ENCODE data around the gene SCLT1. TPM values are rescaled to one million over a fixed set of nuclear protein-coding genes. Genes with fewer than 3 reads are reported as not detected.
"Not testable (repeated sequence)": the region's sequence is repeated elsewhere in the genome, so short reads cannot be mapped to it uniquely, and the experiment has no call there.

Gene SCLT1
- total RNA-seq, result 6.7 and 7.0 TPM in 2 replicates

DNA sequence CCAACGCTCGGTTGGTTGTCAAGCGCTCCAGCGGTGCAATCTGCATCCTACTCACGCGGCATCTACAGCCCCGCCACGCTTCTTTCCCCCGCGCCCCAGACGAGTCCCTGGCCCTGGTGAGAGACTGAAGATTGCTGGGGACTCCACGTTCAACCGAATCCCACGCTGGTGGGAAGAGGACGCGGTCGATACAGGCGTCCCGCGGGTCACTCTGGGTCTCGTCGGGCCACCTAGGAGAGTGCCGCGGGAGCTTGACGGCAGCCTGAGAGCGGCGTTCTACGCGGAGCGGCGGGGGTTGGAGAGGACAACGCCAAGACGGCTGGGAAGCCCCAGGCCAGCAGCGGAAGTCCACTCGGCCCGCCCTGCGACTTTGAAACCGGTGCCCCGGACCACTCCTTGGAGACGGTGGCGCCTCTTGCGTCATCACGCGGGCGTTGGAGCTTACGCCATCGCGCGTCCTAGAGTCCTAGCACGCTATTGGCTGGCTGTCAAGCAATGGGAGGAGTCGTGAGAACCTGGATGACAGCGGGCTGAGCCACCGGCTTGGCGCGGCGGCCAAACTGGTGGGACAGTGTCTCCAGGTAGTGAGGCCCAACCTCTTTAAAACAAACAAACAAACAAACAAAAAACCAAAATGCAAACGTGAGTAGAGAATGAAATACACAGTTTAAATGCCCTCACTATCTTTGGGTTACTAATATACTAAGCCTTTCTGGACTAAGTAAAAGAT lies at the start of gene SCLT1:
Gene SCLT1 (minus strand): TSS at position 349 of the 730 bp plus-strand sequence. CDS start 436 bp downstream, outside the sequence.
- peak; percentile 95 to 99 for DNase-seq (ENCODE audit: low read depth in 2 of 2)

- DNase-seq (ENCODE audit: low read depth in 2 of 2), result peak in 1 of 2 donors; percentile 47
Observed at GRCh38 chr4:129140521-129140920, 47.2 kb upstream of the SCLT1 start.

GRCh38 chr4:129138810-129139496 lies 45.6 kb upstream of the SCLT1 start:
- DNase-seq (ENCODE audit: low read depth in 2 of 2), result no peak

DNA sequence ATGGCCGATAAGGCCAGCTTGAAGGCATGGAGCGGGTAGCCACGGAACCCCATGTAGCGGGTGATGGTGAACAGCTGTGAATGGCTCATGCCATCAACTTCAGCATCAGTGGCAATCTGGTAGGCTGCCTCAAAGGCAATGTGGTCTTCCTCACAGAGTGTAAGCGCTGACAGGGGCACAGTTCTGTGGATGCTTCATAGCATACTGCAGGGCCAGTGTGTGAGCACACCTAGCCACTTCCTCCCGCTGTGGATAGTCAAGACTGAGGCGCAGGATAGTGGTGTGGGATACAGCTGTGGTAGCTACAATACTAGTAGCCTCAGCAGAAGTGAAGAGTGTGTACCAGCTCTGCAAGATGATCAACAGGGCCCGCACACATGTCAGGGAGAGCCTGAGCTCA lies 43.1 kb upstream of the SCLT1 start:
- DNase-seq (ENCODE audit: low read depth in 2 of 2), result no peak

GRCh38 chr4:129131343-129131742 lies 38.0 kb upstream of the SCLT1 start:
- no peak for DNase-seq (ENCODE audit: low read depth in 2 of 2)

GRCh38 chr4:129129143-129129542 lies 35.8 kb upstream of the SCLT1 start:
- DNase-seq (ENCODE audit: low read depth in 2 of 2), result no peak

GRCh38 chr4:129126614-129127013 lies 33.3 kb upstream of the SCLT1 start:
- DNase-seq (ENCODE audit: low read depth in 2 of 2), result not testable (repeated sequence)

DNA sequence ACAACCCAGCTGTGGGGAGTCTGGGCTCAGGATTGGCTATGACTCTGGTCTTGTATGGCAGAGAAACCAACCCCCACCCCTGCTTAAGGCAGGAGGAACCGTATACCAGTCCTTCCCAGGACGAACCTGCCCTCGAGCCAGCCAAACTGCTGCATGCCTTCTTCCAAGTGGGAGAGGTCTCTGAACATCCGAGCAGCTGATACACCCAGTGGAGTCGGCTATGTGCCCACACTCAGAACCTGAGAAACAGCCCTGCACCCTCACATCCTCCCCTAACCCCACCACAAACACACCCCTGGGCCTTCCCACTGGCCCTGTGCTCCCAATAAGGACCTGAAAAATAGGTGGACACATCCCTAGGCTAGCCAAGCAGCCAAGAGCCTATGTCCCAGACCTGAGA lies 24.4 kb upstream of the SCLT1 start:
- no peak for DNase-seq (ENCODE audit: low read depth in 2 of 2)

DNA sequence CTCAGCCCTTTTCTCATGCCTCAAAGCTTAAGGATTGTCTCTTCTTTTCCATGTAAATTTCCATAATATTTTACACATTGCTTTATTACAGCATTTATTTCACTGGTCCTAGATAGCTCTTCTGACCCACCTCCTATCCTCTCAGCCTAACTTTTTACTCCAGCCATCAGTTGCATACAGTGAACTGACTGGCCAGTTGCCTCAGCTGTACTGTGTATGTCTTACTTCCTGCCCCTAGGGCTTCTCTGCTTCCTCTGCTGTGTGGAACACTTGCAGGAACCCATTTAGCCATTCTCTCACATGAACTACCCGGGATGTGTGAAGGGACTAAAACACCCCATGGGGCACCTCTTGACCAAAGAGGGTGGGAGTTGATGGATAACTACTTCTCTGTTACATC lies 20.6 kb upstream of the SCLT1 start:
- no peak for DNase-seq (ENCODE audit: low read depth in 2 of 2)

DNA sequence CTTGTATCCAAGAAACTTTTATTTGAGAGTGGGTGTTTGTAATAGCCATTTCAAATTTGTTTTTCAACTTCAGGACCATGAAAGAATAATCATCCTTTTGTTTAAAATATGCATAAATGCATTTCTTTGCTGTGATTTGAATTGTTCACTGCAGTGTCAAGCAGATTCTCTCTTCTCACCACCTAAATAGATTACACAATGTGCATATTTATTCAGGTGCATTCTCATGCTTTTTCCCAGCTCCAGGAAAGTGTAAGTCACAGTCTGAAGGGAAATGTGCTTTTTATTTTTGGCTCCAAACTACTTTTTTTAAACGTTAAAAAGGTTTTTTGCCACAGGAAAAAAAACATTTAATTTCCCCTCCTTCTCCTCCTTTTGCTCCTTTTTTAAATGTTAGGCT lies 20.1 kb upstream of the SCLT1 start:
- DNase-seq (ENCODE audit: low read depth in 2 of 2), result peak in 1 of 2 donors; percentile 27

- DNase-seq (ENCODE audit: low read depth in 2 of 2), result no peak
Observed at GRCh38 chr4:129111919-129112318, 18.6 kb upstream of the SCLT1 start.

GRCh38 chr4:129110931-129111330 lies 17.6 kb upstream of the SCLT1 start:
- no peak for DNase-seq (ENCODE audit: low read depth in 2 of 2)

DNA sequence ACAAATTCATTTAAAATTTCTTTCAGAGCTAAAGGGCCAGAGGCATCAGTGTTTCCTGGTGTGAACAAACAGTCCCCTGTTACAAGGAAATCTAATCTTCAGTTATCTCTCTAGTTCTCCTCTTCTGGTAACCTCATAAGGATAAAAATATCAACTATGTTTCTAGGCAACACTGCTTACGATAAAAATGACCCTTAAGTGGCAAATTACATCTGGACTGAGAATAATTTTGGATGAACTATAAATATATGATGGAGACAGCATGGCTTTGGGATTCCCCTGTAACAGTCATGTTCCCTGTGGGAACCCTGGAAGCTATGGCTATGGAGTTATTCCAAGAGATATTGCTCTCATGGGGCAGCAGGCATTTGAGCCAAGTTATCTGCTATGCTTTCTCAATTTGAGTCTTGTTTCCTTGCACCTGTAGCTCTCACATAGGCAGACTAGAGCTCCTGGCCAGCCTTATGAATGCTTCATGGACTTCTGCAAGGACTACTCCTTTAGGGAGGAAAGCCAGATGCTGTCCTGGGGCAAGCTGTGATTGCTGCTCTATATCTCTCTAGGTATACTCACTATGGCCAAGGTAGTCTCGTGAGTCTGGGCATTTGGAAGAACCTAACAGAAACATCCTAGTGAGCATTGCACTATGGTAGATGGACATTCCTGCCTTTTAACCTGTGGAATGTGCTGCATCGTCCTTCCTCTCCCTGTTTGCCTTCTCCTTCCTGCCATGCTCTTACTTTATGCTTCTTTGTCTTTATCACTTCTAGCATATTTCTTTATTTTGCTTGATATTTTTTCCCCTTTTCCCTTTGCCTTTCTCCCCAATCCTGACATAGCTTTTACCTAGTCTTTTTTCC lies 16.9 kb upstream of the SCLT1 start:
- no peak for DNase-seq (ENCODE audit: low read depth in 2 of 2)

DNA sequence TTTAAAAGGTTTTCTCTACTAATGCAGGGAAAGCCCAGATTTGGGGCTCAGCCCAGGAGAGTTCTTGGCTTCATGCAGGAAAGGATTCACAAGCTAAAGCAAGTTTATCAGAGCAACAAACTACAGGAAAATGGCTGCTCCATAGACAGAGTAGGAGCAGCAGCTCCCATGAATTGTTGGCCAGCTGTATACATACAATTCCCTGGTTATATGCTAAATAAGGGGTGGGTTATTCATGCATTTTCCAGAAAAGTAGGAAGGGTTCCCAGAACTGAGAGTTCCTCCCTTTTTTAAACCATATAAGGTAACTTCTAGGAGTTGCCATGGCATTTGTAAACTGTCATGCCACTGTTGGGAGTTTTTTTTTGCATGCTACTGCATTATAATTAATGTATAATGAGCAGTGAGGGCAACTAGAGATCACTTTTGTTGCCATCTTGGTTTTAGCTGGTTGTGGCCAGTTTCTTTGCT lies 5.2 kb upstream of the SCLT1 start:
- DNase-seq (ENCODE audit: low read depth in 2 of 2), result no peak

- DNase-seq (ENCODE audit: low read depth in 2 of 2), result peak; percentile 62 to 78
Observed at GRCh38 chr4:129095811-129096454, 2.6 kb upstream of the SCLT1 start, which contains the start of gene C4orf33. TSS of gene C4orf33 (plus strand) at chr4:129096152. CDS start at chr4:129102611, 6,459 bp downstream.

DNA sequence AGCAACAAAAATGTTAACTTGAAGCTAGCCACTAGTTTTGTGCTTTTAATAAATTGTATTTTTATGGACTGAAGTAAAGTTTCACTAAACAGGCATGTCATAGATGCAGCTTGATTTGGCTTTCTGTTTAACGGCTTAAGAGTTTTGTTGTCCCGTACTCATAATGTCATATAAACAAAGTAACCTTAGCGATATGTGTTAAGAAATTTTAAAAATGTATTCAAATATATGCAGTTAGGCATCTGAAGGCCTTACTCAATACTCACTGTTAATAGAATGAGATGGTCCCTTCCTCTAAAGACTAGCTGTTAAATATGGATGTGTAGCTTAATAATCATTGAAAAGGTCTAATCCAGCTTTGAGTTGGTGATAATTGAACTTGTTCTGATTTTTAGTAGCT lies 1.0 kb upstream of the SCLT1 start:
- DNase-seq (ENCODE audit: low read depth in 2 of 2), result no peak

DNA sequence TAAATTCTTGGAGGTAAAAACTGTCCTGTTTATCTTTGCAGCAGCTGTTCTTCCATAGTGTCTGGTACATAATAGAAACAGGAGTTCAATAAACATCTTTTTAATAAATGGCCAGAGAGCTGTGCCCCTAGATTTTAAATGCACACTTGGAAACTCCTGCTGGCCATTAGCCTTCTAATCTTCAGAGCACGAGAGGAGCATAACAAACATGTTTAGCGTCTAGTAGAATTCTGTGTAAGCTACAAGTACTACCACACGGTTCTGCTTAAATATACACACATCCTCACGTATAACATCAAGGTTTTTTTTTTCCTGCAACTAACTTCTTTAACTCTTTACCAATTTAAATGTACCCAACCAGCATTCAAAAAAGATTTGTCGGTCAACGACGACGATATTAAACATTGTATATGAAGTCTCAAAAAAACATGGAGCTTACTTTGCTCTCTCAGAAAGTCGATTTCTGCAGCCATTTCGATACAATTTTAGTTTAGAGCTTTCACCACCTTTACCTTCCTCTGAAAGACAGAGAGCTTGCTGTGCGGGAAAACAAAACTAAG lies 628 bp downstream of the SCLT1 start:
- peak; percentile 13 to 21 for DNase-seq (ENCODE audit: low read depth in 2 of 2)

- DNase-seq (ENCODE audit: low read depth in 2 of 2), result no peak
Observed at GRCh38 chr4:129087516-129087915, 5.8 kb downstream of the SCLT1 start.

DNA sequence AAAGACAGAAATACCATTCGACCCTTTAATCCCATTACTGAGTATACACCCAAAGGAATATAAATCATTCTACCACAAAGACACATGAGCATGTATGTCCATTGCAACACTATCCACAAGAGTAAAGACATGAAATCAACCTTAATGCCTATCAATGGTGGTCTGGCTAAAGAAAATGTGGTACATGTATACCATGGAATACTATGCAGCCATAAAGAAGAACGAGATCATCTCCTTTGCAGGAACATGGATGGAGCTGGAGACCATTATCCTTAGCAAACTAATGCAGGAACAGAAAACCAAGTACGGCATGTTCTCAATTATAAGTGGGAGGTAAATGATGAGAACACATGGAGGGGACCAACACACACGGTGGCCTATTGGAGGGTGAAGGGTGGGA lies 7.9 kb downstream of the SCLT1 start:
- DNase-seq (ENCODE audit: low read depth in 2 of 2), result no peak

- DNase-seq (ENCODE audit: low read depth in 2 of 2), result no peak
Observed at GRCh38 chr4:129082302-129082701, 11.0 kb downstream of the SCLT1 start.

DNA sequence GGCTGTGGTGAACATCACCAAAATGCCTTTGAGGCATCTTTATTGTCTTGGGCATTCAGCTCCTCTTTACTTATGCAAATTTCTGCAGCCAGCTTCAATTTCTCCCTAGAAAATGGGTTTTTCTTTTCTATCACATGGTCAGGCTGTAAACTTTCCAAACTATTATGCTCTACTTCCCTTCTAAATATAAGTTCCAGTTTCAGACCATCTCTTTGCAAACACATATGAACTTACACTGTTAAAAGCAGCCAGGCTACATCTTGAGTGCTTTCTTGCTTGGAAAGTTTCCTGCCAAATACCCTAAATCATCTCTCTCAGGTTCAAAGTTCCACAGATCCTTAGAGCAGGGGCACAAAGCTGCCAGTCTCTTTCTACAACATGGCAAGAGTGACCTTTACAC lies 13.2 kb downstream of the SCLT1 start:
- no peak for DNase-seq (ENCODE audit: low read depth in 2 of 2)
